ENCODE data around the gene DNPEP. TPM values are rescaled to one million over a fixed set of nuclear protein-coding genes. Genes with fewer than 3 reads are reported as not detected.

DNPEP gene
- total and polyA plus RNA-seq, 2 of the 8 experiments (the other 6 are each of a cell fraction or from before 2014, with no cell fraction given) = 59.8 to 109 TPM

GRCh38 chr2:219414857-219415256 is 27.1 kb upstream of the DNPEP start (continued):
- TF ChIP-seq KDM1A (IDR thresholded peaks at IDR 0.05; ENCODE audit: borderline replicate concordance, low read length) (no peak), MAFK (IDR thresholded peaks at IDR 0.05; ENCODE audit: low read depth, low read length) (no peak), NANOG (IDR thresholded peaks at IDR 0.05; ENCODE audit: insufficient read depth, low read depth, low read length, poor library complexity, severe bottlenecking) (no peak), PHF8 (conservative IDR thresholded peaks at IDR 0.05; ENCODE audit: low read depth, low read length) (no peak), RAD21 (IDR thresholded peaks at IDR 0.05 in 1 of 2, conservative IDR thresholded peaks at IDR 0.05 in 1 of 2; ENCODE audit: low read depth in 2 of 2, low read length in 2 of 2) (no peak), ZNF274 (IDR thresholded peaks at IDR 0.05; ENCODE audit: borderline replicate concordance, extremely low read depth, low read length) (no peak), EP300 (IDR thresholded peaks at IDR 0.05; ENCODE audit: borderline replicate concordance in 1 of 2, low read depth in 2 of 2, low read length in 2 of 2) (no peak)

All from H1 (cell line).